ENCODE data around the gene GTF3C1.

GRCh38 chr16:27427538-27427937 lies 122.2 kb downstream of the GTF3C1 start:
- TF ChIP-seq, protein P1, sequence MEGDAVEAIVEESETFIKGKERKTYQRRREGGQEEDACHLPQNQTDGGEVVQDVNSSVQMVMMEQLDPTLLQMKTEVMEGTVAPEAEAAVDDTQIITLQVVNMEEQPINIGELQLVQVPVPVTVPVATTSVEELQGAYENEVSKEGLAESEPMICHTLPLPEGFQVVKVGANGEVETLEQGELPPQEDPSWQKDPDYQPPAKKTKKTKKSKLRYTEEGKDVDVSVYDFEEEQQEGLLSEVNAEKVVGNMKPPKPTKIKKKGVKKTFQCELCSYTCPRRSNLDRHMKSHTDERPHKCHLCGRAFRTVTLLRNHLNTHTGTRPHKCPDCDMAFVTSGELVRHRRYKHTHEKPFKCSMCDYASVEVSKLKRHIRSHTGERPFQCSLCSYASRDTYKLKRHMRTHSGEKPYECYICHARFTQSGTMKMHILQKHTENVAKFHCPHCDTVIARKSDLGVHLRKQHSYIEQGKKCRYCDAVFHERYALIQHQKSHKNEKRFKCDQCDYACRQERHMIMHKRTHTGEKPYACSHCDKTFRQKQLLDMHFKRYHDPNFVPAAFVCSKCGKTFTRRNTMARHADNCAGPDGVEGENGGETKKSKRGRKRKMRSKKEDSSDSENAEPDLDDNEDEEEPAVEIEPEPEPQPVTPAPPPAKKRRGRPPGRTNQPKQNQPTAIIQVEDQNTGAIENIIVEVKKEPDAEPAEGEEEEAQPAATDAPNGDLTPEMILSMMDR (IDR thresholded peaks at IDR 0.05; ENCODE audit: low read depth, low read length): no peak
- TF ChIP-seq EZH2phosphoT487 (IDR thresholded peaks at IDR 0.05; ENCODE audit: low read depth): no peak

Measured in OCI-LY3 (cell line).